Measurements from ENCODE around the gene HMGA1.

GRCh38 chr6:34202329-34203201 is 34.1 kb upstream of the HMGA1 start:
- no peak for TF ChIP-seq CTCF (conservative IDR thresholded peaks at IDR 0.05)
- no peak for TF ChIP-seq ZFX (IDR thresholded peaks at IDR 0.05)

Data from C4-2B (cell line).